ENCODE measurements around the gene OR2S2. TPM values are rescaled to one million over a fixed set of nuclear protein-coding genes. Genes with fewer than 3 reads are reported as not detected.

Gene OR2S2
- total and polyA plus RNA-seq, 2 donors (not counting 1 experiment from before 2014, with no cell fraction given) = not detected

DNA sequence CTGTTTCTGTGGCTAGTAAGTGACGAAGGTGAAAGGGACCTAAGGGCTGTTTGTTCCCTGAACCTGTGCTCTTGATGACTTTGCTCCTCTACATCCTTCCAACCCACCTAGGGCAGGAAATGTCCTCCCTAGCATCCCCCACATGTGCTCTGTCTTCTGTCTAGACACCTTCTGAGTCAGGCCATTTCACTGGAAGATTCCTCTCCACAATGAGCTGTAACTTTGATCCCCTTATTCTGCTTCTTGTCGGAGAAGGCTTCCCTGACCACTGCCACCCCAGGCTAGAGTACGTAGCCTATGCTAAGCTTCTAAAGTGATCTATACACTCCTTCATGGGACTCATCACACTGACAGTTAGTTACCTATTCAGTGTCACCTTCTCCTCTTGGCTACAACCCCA is 27.0 kb downstream of the OR2S2 start:
- DNase-seq = no peak
- Mint-ChIP-seq H3K9me3 (ENCODE audit: insufficient read depth) (no peaks in the 10 kb centered on the region), H3K4me1 (peaks cover 3% of the 10 kb centered on the region), H3K4me3 (no peak overlapping the region), H3K27me3 (peaks cover 51% of the 10 kb centered on the region), H3K27ac (no peak overlapping the region)
- Histone ChIP-seq H3K4me1 (ENCODE audit: control insufficient read depth in 2 of 2, insufficient read depth in 2 of 2, low read length in 2 of 2) (peaks cover 0 to 6% of the 10 kb centered on the region in 2 donors), H3K4me3 (ENCODE audit: control extremely low read depth in 1 of 5, extremely low read depth in 1 of 5, insufficient read depth in 1 of 5, low read depth in 2 of 5, low read length in 4 of 5) (no peak overlapping the region), H4K20me1 (ENCODE audit: control insufficient read depth, insufficient read depth, low read length, poor library complexity, severe bottlenecking) (no peaks in the 10 kb centered on the region), H2AFZ (ENCODE audit: insufficient read depth, low read depth, low read length, poor library complexity, severe bottlenecking) (no peak overlapping the region), H3K9me3 (ENCODE audit: control extremely low read depth in 1 of 3, control insufficient read depth in 2 of 3, insufficient read depth in 1 of 3, low read length in 2 of 3) (no peaks in the 10 kb centered on the region), H3K27me3 (replicated peaks in 1 of 4; ENCODE audit: control extremely low read depth in 1 of 4, control insufficient read depth in 3 of 4, insufficient read depth in 4 of 4, low read length in 3 of 4) (peaks cover 0 to 16% (median 11%) of the 10 kb centered on the region in 4 experiments), H3K79me2 (ENCODE audit: control insufficient read depth, insufficient read depth, low read length) (no peaks in the 10 kb centered on the region), H3K4me2 (replicated peaks; ENCODE audit: low read depth, low read length, poor library complexity, severe bottlenecking) (no peak overlapping the region), H3K27ac (ENCODE audit: low read length in 2 of 2) (no peak overlapping the region), H3K9ac (ENCODE audit: low read length) (no peak overlapping the region), H3K36me3 (replicated peaks in 1 of 2; ENCODE audit: control extremely low read depth in 1 of 2, control insufficient read depth in 1 of 2, extremely low read depth in 1 of 2, insufficient read depth in 2 of 2, low read length in 1 of 2) (no peaks in the 10 kb centered on the region)
- 100% methylated on average over 2 of the region's 3 CpGs for WGBS (ENCODE audit: insufficient coverage)
- ATAC-seq (ENCODE audit: low read depth) = no peak
- TF ChIP-seq EZH2 (IDR thresholded peaks at IDR 0.05; ENCODE audit: borderline replicate concordance, insufficient read depth, low read depth, low read length, poor library complexity, severe bottlenecking) = no peak
- intact Hi-C loops (cut with micrococcal nuclease) = no loop called here
- ChIA-PET POLR2A (no interaction called here), CTCF (interaction anchor here (1.0 kb wide), 1 partner anchor 24 kb away, joined by 4 read pairs; no protein-coding TSS in a partner anchor)

DNA sequence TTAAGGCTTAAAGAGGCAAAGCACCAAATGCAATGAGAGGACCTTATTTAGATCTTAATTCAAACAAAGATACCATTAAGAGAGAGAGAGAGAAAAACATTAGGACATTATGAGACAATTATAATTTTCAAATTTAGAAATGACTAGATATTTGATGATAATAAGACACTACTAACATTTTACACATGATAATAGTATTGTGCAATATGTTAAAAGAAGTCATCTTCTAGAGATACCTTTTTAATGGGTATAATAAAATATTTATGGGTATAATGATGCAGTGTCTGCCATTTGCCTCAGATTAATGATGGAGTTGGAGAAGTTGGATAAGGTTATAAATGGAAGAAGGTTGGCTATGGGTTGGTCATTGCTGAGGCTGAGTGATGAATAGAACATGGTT is 27.4 kb downstream of the OR2S2 start:
- no peak overlapping the region for H2AFZ ChIP-seq (ENCODE audit: insufficient read depth, low read depth, low read length, poor library complexity, severe bottlenecking)
- no peak overlapping the region for H3K4me2 ChIP-seq (replicated peaks; ENCODE audit: low read depth, low read length, poor library complexity, severe bottlenecking)
- DNase-seq (no peak), ATAC-seq (ENCODE audit: low read depth) (no peak)
- H3K9me3 ChIP-seq (ENCODE audit: control extremely low read depth in 1 of 3, control insufficient read depth in 2 of 3, insufficient read depth in 1 of 3, low read length in 2 of 3) = no peaks in the 10 kb centered on the region
- Mint-ChIP-seq H3K27me3 (peaks cover 51% of the 10 kb centered on the region), H3K4me1 (peaks cover 3% of the 10 kb centered on the region), H3K27ac (no peak overlapping the region), H3K4me3 (no peak overlapping the region), H3K9me3 (ENCODE audit: insufficient read depth) (no peaks in the 10 kb centered on the region)
- ChIA-PET POLR2A (no interaction called here), CTCF (no interaction called here)
- peaks cover 0 to 6% of the 10 kb centered on the region in 2 donors for H3K4me1 ChIP-seq (ENCODE audit: control insufficient read depth in 2 of 2, insufficient read depth in 2 of 2, low read length in 2 of 2)
- no peak for TF ChIP-seq EZH2 (IDR thresholded peaks at IDR 0.05; ENCODE audit: borderline replicate concordance, insufficient read depth, low read depth, low read length, poor library complexity, severe bottlenecking)
- TF ChIP-seq, protein P1, sequence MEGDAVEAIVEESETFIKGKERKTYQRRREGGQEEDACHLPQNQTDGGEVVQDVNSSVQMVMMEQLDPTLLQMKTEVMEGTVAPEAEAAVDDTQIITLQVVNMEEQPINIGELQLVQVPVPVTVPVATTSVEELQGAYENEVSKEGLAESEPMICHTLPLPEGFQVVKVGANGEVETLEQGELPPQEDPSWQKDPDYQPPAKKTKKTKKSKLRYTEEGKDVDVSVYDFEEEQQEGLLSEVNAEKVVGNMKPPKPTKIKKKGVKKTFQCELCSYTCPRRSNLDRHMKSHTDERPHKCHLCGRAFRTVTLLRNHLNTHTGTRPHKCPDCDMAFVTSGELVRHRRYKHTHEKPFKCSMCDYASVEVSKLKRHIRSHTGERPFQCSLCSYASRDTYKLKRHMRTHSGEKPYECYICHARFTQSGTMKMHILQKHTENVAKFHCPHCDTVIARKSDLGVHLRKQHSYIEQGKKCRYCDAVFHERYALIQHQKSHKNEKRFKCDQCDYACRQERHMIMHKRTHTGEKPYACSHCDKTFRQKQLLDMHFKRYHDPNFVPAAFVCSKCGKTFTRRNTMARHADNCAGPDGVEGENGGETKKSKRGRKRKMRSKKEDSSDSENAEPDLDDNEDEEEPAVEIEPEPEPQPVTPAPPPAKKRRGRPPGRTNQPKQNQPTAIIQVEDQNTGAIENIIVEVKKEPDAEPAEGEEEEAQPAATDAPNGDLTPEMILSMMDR (IDR thresholded peaks at IDR 0.05) = no peak
- no peaks in the 10 kb centered on the region for H4K20me1 ChIP-seq (ENCODE audit: control insufficient read depth, insufficient read depth, low read length, poor library complexity, severe bottlenecking)
- H3K27ac ChIP-seq (ENCODE audit: low read length in 2 of 2) = no peak overlapping the region
- intact Hi-C loops (cut with micrococcal nuclease) = no loop called here
- no peak overlapping the region for H3K9ac ChIP-seq (ENCODE audit: low read length)
- no peaks in the 10 kb centered on the region for H3K79me2 ChIP-seq (ENCODE audit: control insufficient read depth, insufficient read depth, low read length)
- H3K36me3 ChIP-seq (replicated peaks in 1 of 2; ENCODE audit: control extremely low read depth in 1 of 2, control insufficient read depth in 1 of 2, extremely low read depth in 1 of 2, insufficient read depth in 2 of 2, low read length in 1 of 2) = no peaks in the 10 kb centered on the region
- no peak overlapping the region for H3K4me3 ChIP-seq (ENCODE audit: control extremely low read depth in 1 of 5, extremely low read depth in 1 of 5, insufficient read depth in 1 of 5, low read depth in 2 of 5, low read length in 4 of 5)
- H3K27me3 ChIP-seq (replicated peaks in 1 of 4; ENCODE audit: control extremely low read depth in 1 of 4, control insufficient read depth in 3 of 4, insufficient read depth in 4 of 4, low read length in 3 of 4) = peaks cover 0 to 16% (median 11%) of the 10 kb centered on the region in 4 experiments
